HEK293 (cell line): Measurements from ENCODE around the gene CXADR.

Experiments
- HOXA7 ChIP-seq: sonication (generic); formaldehyde crosslinking; IDR thresholded peaks from 2 replicates; pipeline ENCODE4 v1.8.1; 2022; ENCODE audit warnings: missing genetic modification reagents, borderline replicate concordance
- PRDM1 ChIP-seq: fragments of 450-650 bp; formaldehyde crosslinking; IDR thresholded peaks from 2 replicates; pipeline ENCODE4; 2016; ENCODE audit warnings: missing biosample characterization, missing genetic modification characterization
- SP7 ChIP-seq: fragments of 450-650 bp; formaldehyde crosslinking; IDR thresholded peaks from 2 replicates; pipeline ENCODE4 v1.5.1; 2016; ENCODE audit warnings: missing biosample characterization, missing genetic modification characterization
- ZBTB21 ChIP-seq: fragments of 450-650 bp; formaldehyde crosslinking; IDR thresholded peaks from 2 replicates; pipeline ENCODE4 v1.5.1; 2017; ENCODE audit warnings: missing biosample characterization, missing genetic modification characterization
- ZFHX2 ChIP-seq: fragments of 450-650 bp; formaldehyde crosslinking; conservative IDR thresholded peaks from 2 replicates; pipeline ENCODE4 v1.5.1; 2016; ENCODE audit warnings: missing biosample characterization, missing genetic modification characterization
- ZNF121 ChIP-seq: fragments of 450-650 bp; formaldehyde crosslinking; IDR thresholded peaks from 2 replicates; pipeline ENCODE4 v1.5.1; 2016; ENCODE audit warnings: missing biosample characterization, missing genetic modification characterization
- ZNF23 ChIP-seq: fragments of 450-650 bp; formaldehyde crosslinking; IDR thresholded peaks from 2 replicates; pipeline ENCODE4 v1.5.1; 2016; ENCODE audit warnings: missing biosample characterization, missing genetic modification characterization, borderline replicate concordance
- ZNF324 ChIP-seq: fragments of 450-650 bp; formaldehyde crosslinking; IDR thresholded peaks from 2 replicates; pipeline ENCODE4 v1.5.1; 2016; ENCODE audit warnings: missing biosample characterization, missing genetic modification characterization
- ZNF501 ChIP-seq: fragments of 450-650 bp; formaldehyde crosslinking; IDR thresholded peaks from 2 replicates; pipeline ENCODE4 v1.5.1; 2016; ENCODE audit warnings: missing biosample characterization, missing genetic modification characterization
- ZNF544 ChIP-seq: fragments of 450-650 bp; formaldehyde crosslinking; IDR thresholded peaks from 2 replicates; pipeline ENCODE4 v1.5.0; 2017; ENCODE audit warnings: missing biosample characterization, missing genetic modification characterization
- ZNF560 ChIP-seq: fragments of 450-650 bp; formaldehyde crosslinking; IDR thresholded peaks from 2 replicates; pipeline ENCODE4 v1.5.1; 2017; ENCODE audit warnings: missing biosample characterization, missing genetic modification characterization, borderline replicate concordance
- ZNF629 ChIP-seq: fragments of 450-650 bp; formaldehyde crosslinking; IDR thresholded peaks from 2 replicates; pipeline ENCODE4 v1.5.1; 2017; ENCODE audit warnings: missing biosample characterization, missing genetic modification characterization
- ZNF677 ChIP-seq: fragments of 450-650 bp; IDR thresholded peaks from 2 replicates; pipeline ENCODE4 v1.5.0; 2018; ENCODE audit warnings: missing biosample characterization, mild to moderate bottlenecking, missing genetic modification characterization, moderate library complexity
- ZSCAN4 ChIP-seq: fragments of 450-650 bp; formaldehyde crosslinking; IDR thresholded peaks from 2 replicates; pipeline ENCODE4 v1.5.1; 2017; ENCODE audit warnings: missing biosample characterization, missing genetic modification characterization
- TF ChIP-seq, protein P1 (sequence below): fragments of 450-650 bp; formaldehyde crosslinking; IDR thresholded peaks from 2 replicates; pipeline ENCODE4 v1.5.1; 2016; ENCODE audit warnings: missing biosample characterization, missing genetic modification characterization, low read depth
- TF ChIP-seq, protein P2 (sequence below): fragments of 450-650 bp; formaldehyde crosslinking; IDR thresholded peaks from 2 replicates; pipeline ENCODE4 v1.5.1; 2016; ENCODE audit warnings: missing biosample characterization, missing genetic modification characterization, borderline replicate concordance
- TF ChIP-seq, protein P3 (sequence below): fragments of 450-650 bp; formaldehyde crosslinking; IDR thresholded peaks from 2 replicates; pipeline ENCODE4 v1.5.1; 2016; ENCODE audit warnings: missing biosample characterization, missing genetic modification characterization, borderline replicate concordance

CXADR gene

DNA sequence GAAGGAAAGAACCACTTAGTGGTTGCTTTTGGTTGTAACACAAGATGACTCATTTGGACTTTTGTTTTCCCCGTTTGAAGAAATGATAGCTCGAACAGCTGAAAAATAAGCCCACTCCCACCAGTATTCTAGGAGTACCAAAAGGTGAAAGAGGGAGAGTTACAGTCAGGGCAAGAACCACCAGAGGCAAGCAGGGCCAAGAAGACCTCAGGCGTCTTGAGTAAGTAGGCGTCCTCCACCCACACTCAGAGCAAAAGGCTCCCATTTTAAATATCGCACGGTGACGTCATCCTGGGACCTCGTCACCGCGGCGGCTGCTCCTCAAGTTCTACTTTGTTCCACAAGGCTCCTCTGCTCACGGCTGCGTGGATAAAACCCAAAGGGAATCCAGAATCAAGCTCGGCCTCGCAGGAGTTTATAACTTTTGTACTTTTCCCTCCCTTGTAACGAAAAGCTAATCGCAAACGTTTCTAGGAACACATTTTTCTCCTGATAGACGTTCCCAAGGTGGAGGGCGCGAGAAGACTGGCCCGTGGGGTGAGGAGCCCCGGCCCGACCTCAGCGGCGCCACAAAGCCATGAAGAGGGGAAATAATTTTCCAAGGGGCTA, 98.7 kb downstream of the CXADR start (continued):
- 0 out of 2 replicates have a peak, but pooled peaks have one; percentile 13 for TF ChIP-seq ZSCAN4 (tag by site-specific recombination)
- TF ChIP-seq HOXA7 (CRISPR knock-in tag): no peak
- TF ChIP-seq, protein P1, sequence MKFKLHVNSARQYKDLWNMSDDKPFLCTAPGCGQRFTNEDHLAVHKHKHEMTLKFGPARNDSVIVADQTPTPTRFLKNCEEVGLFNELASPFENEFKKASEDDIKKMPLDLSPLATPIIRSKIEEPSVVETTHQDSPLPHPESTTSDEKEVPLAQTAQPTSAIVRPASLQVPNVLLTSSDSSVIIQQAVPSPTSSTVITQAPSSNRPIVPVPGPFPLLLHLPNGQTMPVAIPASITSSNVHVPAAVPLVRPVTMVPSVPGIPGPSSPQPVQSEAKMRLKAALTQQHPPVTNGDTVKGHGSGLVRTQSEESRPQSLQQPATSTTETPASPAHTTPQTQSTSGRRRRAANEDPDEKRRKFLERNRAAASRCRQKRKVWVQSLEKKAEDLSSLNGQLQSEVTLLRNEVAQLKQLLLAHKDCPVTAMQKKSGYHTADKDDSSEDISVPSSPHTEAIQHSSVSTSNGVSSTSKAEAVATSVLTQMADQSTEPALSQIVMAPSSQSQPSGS: peak; percentile 95
- 0 out of 2 replicates have a peak, but pooled peaks have one; percentile 11 for TF ChIP-seq ZNF121 (tag by site-specific recombination)
- TF ChIP-seq, protein P2, sequence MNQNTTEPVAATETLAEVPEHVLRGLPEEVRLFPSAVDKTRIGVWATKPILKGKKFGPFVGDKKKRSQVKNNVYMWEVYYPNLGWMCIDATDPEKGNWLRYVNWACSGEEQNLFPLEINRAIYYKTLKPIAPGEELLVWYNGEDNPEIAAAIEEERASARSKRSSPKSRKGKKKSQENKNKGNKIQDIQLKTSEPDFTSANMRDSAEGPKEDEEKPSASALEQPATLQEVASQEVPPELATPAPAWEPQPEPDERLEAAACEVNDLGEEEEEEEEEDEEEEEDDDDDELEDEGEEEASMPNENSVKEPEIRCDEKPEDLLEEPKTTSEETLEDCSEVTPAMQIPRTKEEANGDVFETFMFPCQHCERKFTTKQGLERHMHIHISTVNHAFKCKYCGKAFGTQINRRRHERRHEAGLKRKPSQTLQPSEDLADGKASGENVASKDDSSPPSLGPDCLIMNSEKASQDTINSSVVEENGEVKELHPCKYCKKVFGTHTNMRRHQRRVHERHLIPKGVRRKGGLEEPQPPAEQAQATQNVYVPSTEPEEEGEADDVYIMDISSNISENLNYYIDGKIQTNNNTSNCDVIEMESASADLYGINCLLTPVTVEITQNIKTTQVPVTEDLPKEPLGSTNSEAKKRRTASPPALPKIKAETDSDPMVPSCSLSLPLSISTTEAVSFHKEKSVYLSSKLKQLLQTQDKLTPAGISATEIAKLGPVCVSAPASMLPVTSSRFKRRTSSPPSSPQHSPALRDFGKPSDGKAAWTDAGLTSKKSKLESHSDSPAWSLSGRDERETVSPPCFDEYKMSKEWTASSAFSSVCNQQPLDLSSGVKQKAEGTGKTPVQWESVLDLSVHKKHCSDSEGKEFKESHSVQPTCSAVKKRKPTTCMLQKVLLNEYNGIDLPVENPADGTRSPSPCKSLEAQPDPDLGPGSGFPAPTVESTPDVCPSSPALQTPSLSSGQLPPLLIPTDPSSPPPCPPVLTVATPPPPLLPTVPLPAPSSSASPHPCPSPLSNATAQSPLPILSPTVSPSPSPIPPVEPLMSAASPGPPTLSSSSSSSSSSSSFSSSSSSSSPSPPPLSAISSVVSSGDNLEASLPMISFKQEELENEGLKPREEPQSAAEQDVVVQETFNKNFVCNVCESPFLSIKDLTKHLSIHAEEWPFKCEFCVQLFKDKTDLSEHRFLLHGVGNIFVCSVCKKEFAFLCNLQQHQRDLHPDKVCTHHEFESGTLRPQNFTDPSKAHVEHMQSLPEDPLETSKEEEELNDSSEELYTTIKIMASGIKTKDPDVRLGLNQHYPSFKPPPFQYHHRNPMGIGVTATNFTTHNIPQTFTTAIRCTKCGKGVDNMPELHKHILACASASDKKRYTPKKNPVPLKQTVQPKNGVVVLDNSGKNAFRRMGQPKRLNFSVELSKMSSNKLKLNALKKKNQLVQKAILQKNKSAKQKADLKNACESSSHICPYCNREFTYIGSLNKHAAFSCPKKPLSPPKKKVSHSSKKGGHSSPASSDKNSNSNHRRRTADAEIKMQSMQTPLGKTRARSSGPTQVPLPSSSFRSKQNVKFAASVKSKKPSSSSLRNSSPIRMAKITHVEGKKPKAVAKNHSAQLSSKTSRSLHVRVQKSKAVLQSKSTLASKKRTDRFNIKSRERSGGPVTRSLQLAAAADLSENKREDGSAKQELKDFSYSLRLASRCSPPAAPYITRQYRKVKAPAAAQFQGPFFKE (tag by site-specific recombination): no peak
- TF ChIP-seq ZNF560: no peak
- TF ChIP-seq ZNF23 (tag by site-specific recombination): no peak
- TF ChIP-seq SP7 (tag by site-specific recombination): peak; percentile 49
- TF ChIP-seq ZNF677 (tag by site-specific recombination): no peak
- no peak for TF ChIP-seq ZNF501 (tag by site-specific recombination)
- TF ChIP-seq, protein P3, sequence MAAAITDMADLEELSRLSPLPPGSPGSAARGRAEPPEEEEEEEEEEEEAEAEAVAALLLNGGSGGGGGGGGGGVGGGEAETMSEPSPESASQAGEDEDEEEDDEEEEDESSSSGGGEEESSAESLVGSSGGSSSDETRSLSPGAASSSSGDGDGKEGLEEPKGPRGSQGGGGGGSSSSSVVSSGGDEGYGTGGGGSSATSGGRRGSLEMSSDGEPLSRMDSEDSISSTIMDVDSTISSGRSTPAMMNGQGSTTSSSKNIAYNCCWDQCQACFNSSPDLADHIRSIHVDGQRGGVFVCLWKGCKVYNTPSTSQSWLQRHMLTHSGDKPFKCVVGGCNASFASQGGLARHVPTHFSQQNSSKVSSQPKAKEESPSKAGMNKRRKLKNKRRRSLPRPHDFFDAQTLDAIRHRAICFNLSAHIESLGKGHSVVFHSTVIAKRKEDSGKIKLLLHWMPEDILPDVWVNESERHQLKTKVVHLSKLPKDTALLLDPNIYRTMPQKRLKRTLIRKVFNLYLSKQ: no peak
- TF ChIP-seq PRDM1 (tag by site-specific recombination): peak; percentile 66
- peak; percentile 50; the same call in 1 of the 2 replicates for TF ChIP-seq ZNF324 (tag by site-specific recombination)
- peak; percentile 85 for TF ChIP-seq ZNF629 (tag by site-specific recombination)
- TF ChIP-seq ZFHX2 (tag by site-specific recombination): peak; percentile 93
- no peak for TF ChIP-seq ZNF544 (tag by site-specific recombination)
- TF ChIP-seq ZBTB21: peak; percentile 90
